OCI-LY7 (cell line): ENCODE measurements around the gene VDR. TPM values are rescaled to one million over a fixed set of nuclear protein-coding genes. Genes with fewer than 3 reads are reported as not detected.

Experiments
- BruUV-seq: library from RNA; stranded (reverse); fragments of 400-500 nt; replicated peaks from 2 replicates; lab custom pipeline; 2021; lab: Mats Ljungman, UMichigan
- CTCF ChIA-PET: fragments of 300-600 bp; sonication (Branson Sonifier 250); formaldehyde crosslinking; loops from one replicate; lab custom pipeline; 2022; ENCODE audit warnings: antibody characterized with exemption; ENCODE audit not compliant: unreplicated experiment; lab: Charles Lee
- POLR2A ChIA-PET: fragments of 300-600 bp; sonication (Branson Sonifier 250); formaldehyde crosslinking; loops from one replicate; lab custom pipeline; 2022; ENCODE audit warnings: antibody characterized with exemption; lab: Charles Lee
- DNase-seq: peaks from one replicate; pipeline ENCODE4 v3.0.0-alpha.2; 2015; ENCODE audit warnings: low spot score
- H2AFZ ChIP-seq: fragments of 200-600 bp; sonication (generic), shearing (Covaris generic); 2 replicates; pipeline ENCODE4 v1.6.1; 2014; ENCODE audit warnings: mild to moderate bottlenecking, antibody characterized with exemption, low read length, moderate library complexity
- H3K27ac ChIP-seq: fragments of 200-600 bp; sonication (generic); 2 replicates; pipeline ENCODE4 v1.5.1; 2014; ENCODE audit warnings: mixed run types, low read depth, mild to moderate bottlenecking, moderate library complexity, low read length, inconsistent platforms; ENCODE audit not compliant: poor library complexity, severe bottlenecking
- H3K36me3 ChIP-seq: fragments of 200-600 bp; sonication (generic); 2 replicates; pipeline ENCODE4 v1.6.1; 2014; ENCODE audit warnings: mild to moderate bottlenecking, antibody characterized with exemption, low read length, moderate library complexity, mixed read lengths; ENCODE audit not compliant: insufficient read depth
- H3K4me1 ChIP-seq: fragments of 200-600 bp; sonication (generic); 2 replicates; pipeline ENCODE4 v1.5.1; 2014; ENCODE audit warnings: mild to moderate bottlenecking, low read length; ENCODE audit not compliant: insufficient read depth, poor library complexity, severe bottlenecking
- H3K4me2 ChIP-seq: fragments of 200-600 bp; sonication (generic); 2 replicates; pipeline ENCODE4 v1.6.1; 2014; ENCODE audit warnings: mild to moderate bottlenecking, low read length
- H3K4me3 ChIP-seq: fragments of 200-600 bp; sonication (generic); 2 replicates; pipeline ENCODE4 v1.5.1; 2014; ENCODE audit warnings: mild to moderate bottlenecking, low read depth, low read length; ENCODE audit not compliant: poor library complexity, severe bottlenecking
- H3K79me2 ChIP-seq: fragments of 200-600 bp; sonication (generic); 2 replicates; pipeline ENCODE4 v1.6.1; 2016; ENCODE audit warnings: low read depth, mild to moderate bottlenecking, low read length, moderate library complexity, mixed read lengths; ENCODE audit not compliant: insufficient read depth
- H3K9me2 ChIP-seq: fragments of 200-600 bp; sonication (generic); 2 replicates; pipeline ENCODE4 v1.6.1; 2016; ENCODE audit warnings: mild to moderate bottlenecking, low read length, mixed read lengths; ENCODE audit not compliant: insufficient read depth
- H3K9me3 ChIP-seq: fragments of 200-600 bp; sonication (generic); 2 replicates; pipeline ENCODE4 v1.6.1; 2014; ENCODE audit warnings: mild to moderate bottlenecking, mixed run types, low read length, mixed read lengths
- H4K20me1 ChIP-seq: fragments of 200-600 bp; sonication (generic); 2 replicates; pipeline ENCODE4 v1.6.1; 2014; ENCODE audit warnings: mild to moderate bottlenecking, antibody characterized with exemption, low read length, moderate library complexity, mixed read lengths; ENCODE audit not compliant: insufficient read depth
- EZH2phosphoT487 ChIP-seq: fragments of 200-600 bp; sonication (generic); IDR thresholded peaks from 2 replicates; pipeline ENCODE4 v1.6.1; 2018; ENCODE audit warnings: low read depth, borderline replicate concordance, mild to moderate bottlenecking, mixed run types, antibody characterized with exemption, low read length, moderate library complexity, mixed read lengths
- intact Hi-C: fragments of 100-400 bp; cut with micrococcal nuclease; formaldehyde crosslinking; loops from one replicate; pipeline ENCODE4 v1.10.0; 2022; ENCODE audit not compliant: unreplicated experiment
- total RNA-seq, 2 experiments: library from RNA; depleted of rRNA in 1 of 2; stranded (reverse); fragments of >200 nt in 1 of 2; shearing (Covaris generic) in 1 of 2; gene quantifications; 2 replicates each; pipeline ENCODE4 v1.2.3, GENCODE V29; 2014 to 2022
- TF ChIP-seq, protein P1 (sequence below): fragments of 200-600 bp; sonication (generic); conservative IDR thresholded peaks from 2 replicates; pipeline ENCODE4 v1.5.1; 2014; ENCODE audit warnings: mild to moderate bottlenecking, antibody characterized with exemption, low read length, moderate library complexity, mixed read lengths

Gene VDR
- total RNA-seq, 2 experiments from 2014 or later: 1.9 to 5.4 TPM

DNA sequence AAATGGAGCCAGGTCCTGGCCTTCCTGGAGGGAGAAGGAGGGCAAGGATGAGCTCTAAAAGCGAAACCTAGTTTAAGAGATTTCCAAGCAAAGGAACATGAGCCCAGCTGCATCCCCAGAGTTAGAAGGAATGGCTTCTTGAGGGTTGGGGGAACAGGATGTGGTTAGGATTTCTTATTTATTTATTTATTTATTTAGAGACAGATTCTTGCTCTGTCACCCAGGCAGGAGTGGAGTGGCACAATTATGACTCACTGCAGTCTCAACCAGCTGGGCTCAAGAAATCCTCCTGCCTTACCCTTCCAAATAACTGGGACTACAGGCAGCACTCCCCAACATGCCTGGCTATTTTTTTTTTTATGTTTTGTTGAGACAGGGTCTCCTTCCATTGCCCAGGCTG, 33.3 kb upstream of the VDR start:
- Histone ChIP-seq H2AFZ (no peak overlapping the region), H3K79me2 (no peaks in the 10 kb centered on the region), H3K4me3 (no peak overlapping the region), H3K27ac (no peak overlapping the region), H3K4me1 (no peaks in the 10 kb centered on the region), H3K9me2 (no peaks in the 10 kb centered on the region), H4K20me1 (no peaks in the 10 kb centered on the region), H3K9me3 (no peaks in the 10 kb centered on the region), H3K4me2 (no peak overlapping the region), H3K36me3 (no peaks in the 10 kb centered on the region)
- DNase-seq: no peak
- intact Hi-C loops: no loop called here
- TF ChIP-seq, protein P1, sequence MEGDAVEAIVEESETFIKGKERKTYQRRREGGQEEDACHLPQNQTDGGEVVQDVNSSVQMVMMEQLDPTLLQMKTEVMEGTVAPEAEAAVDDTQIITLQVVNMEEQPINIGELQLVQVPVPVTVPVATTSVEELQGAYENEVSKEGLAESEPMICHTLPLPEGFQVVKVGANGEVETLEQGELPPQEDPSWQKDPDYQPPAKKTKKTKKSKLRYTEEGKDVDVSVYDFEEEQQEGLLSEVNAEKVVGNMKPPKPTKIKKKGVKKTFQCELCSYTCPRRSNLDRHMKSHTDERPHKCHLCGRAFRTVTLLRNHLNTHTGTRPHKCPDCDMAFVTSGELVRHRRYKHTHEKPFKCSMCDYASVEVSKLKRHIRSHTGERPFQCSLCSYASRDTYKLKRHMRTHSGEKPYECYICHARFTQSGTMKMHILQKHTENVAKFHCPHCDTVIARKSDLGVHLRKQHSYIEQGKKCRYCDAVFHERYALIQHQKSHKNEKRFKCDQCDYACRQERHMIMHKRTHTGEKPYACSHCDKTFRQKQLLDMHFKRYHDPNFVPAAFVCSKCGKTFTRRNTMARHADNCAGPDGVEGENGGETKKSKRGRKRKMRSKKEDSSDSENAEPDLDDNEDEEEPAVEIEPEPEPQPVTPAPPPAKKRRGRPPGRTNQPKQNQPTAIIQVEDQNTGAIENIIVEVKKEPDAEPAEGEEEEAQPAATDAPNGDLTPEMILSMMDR: no peak
- no peak for TF ChIP-seq EZH2phosphoT487
- CTCF ChIA-PET: interaction anchor here (1.3 kb wide), 1 partner anchor 25 kb away, joined by 3 read pairs; no protein-coding TSS in a partner anchor
- BruUV-seq: no TSS peak
- POLR2A ChIA-PET: interaction anchor here (1.0 to 1.4 kb wide), 2 partner anchors 9 to 25 kb away, joined by 3 read pairs; no protein-coding TSS in a partner anchor

DNA sequence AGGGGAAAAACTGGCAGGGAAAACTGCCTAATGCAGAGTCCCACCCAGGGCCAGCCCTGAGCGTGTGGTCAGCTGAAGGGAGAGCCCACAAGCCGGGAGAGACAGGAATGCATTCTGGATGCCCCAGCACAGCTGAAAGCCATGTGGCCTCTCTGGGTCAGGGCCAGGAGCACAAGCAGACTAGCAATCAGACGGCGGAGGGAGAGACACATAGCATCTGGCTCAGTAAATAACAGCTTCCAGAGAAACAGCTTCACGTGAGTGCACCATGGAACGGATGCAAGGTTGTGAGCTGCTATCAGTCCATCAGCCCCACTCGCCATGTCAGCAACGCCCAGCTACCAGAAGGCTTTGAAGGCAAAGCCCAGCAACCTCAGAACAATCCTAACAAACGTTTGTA, 30.4 kb upstream of the VDR start:
- intact Hi-C loops: no loop called here
- Histone ChIP-seq H3K36me3 (no peaks in the 10 kb centered on the region), H3K9me2 (no peaks in the 10 kb centered on the region), H3K4me3 (no peak overlapping the region), H2AFZ (no peak overlapping the region), H4K20me1 (no peaks in the 10 kb centered on the region), H3K9me3 (no peaks in the 10 kb centered on the region), H3K79me2 (no peaks in the 10 kb centered on the region), H3K27ac (no peak overlapping the region), H3K4me2 (no peak overlapping the region), H3K4me1 (no peaks in the 10 kb centered on the region)
- POLR2A ChIA-PET: interaction anchor here (1.1 kb wide), 1 partner anchor 15 kb away, joined by 3 read pairs; no protein-coding TSS in a partner anchor
- DNase-seq: no peak
- TF ChIP-seq, protein P1: no peak
- TF ChIP-seq EZH2phosphoT487: no peak
- CTCF ChIA-PET: no interaction called here
- no TSS peak for BruUV-seq

DNA sequence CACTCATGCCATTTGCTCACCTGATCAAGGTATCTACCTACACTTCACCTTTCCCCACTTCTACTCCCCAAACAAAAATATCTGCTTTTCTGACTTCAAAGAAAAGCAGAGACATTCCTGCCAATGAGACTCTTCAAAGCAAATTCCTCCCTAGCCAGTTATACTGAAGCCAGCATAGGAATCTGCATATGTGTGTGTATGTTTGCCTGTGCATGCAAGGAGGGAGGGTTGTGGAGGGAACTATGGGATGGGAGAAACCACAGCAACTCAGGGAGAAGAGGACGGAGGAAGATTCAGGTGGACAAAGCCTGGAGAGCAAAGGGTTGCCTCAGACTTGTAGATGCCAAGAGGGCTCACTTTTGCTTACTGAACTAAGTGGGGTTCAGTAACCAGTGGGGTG, 26.4 kb upstream of the VDR start:
- TF ChIP-seq, protein P1: no peak
- no peak for TF ChIP-seq EZH2phosphoT487
- Histone ChIP-seq H3K4me3 (no peak overlapping the region), H2AFZ (no peak overlapping the region), H3K27ac (no peak overlapping the region), H3K4me1 (no peaks in the 10 kb centered on the region), H3K9me2 (no peaks in the 10 kb centered on the region), H3K4me2 (no peak overlapping the region), H4K20me1 (no peaks in the 10 kb centered on the region), H3K79me2 (no peaks in the 10 kb centered on the region), H3K36me3 (no peaks in the 10 kb centered on the region), H3K9me3 (no peaks in the 10 kb centered on the region)
- CTCF ChIA-PET: no interaction called here
- no TSS peak for BruUV-seq
- intact Hi-C loops: no loop called here
- no peak for DNase-seq
- POLR2A ChIA-PET: interaction anchor here (0.6 kb wide), 2 partner anchors 37 to 62 kb away, joined by 3 to 8 read pairs; no protein-coding TSS in a partner anchor
